Gastrocnemius medialis (tissue), 4 donors: Measurements from ENCODE around the gene PNMA1. TPM values are rescaled to one million over a fixed set of nuclear protein-coding genes. Genes with fewer than 3 reads are reported as not detected.

Experiments
- ATAC-seq, 2 donors: fragments of 150-250 bp; one replicate each; pipeline ENCODE4 v1.9.1; 2016
- DNase-seq, 2 donors: peaks; one replicate each; pipeline ENCODE4 v3.0.0-alpha.2; 2019
- H3K27ac ChIP-seq, 4 donors: fragments of 200-600 bp; sonication (generic); 1 replicate in 1 of 4; 2 replicates in 3 of 4; pipeline ENCODE4 v1.5.1; 2016 to 2018; ENCODE audit warnings: mild to moderate bottlenecking in 2 of 4, moderate library complexity in 1 of 4
- H3K27me3 ChIP-seq, 3 donors: fragments of 200-600 bp; sonication (generic) in 2 of 3; 1 replicate in 1 of 3; 2 replicates in 2 of 3; pipeline versions ENCODE4 v1.5.1 to v1.6.0; 2016 to 2019; ENCODE audit warnings: mild to moderate bottlenecking in 1 of 3, moderate library complexity in 1 of 3
- H3K36me3 ChIP-seq, 2 donors: fragments of 200-600 bp; sonication (generic) in 1 of 2; one replicate each; pipeline ENCODE4 v1.5.1; 2017 to 2018
- H3K4me1 ChIP-seq, 2 donors: fragments of 200-600 bp; sonication (generic) in 1 of 2; one replicate each; pipeline ENCODE4 v1.5.1; 2016 to 2017; ENCODE audit warnings: mild to moderate bottlenecking in 2 of 2
- H3K4me3 ChIP-seq, 4 donors: fragments of 200-600 bp; sonication (generic) in 3 of 4; 1 replicate in 1 of 4; 2 replicates in 3 of 4; pipeline ENCODE4 v1.5.1; 2016 to 2019; ENCODE audit warnings: mild to moderate bottlenecking in 2 of 4
- H3K9me3 ChIP-seq, 3 donors: fragments of 200-600 bp; sonication (generic) in 2 of 3; 1 replicate in 1 of 3; 2 replicates in 2 of 3; pipeline ENCODE4 v1.5.1; 2016 to 2019
- POLR2A ChIP-seq, 2 donors: fragments of 450-650 bp; IDR thresholded peaks; one replicate each; pipeline ENCODE4 v1.6.1; 2017; ENCODE audit warnings: antibody characterized with exemption in 2 of 2, mild to moderate bottlenecking in 2 of 2, moderate library complexity in 2 of 2
- in situ Hi-C, 4 donors: fragments of 200-750 bp; cut with MboI; loops; one replicate each; pipeline versions ENCODE4 v1.15.0 to v1.8.0; 2017; ENCODE audit warnings: low sequenced_read_pairs in 4 of 4
- intact Hi-C: fragments of 100-400 bp; cut with DNase I; formaldehyde crosslinking; loops from one replicate; pipeline ENCODE4 v1.15.1; 2023; ENCODE audit warnings: low total_unique reads
- total RNA-seq, 4 donors: library from RNA; depleted of rRNA; stranded (reverse); fragments of >200 nt; gene quantifications; one replicate each; pipeline versions ENCODE4 v1.1.0 to v1.2.3, GENCODE V29; 2016
- TF ChIP-seq, protein P1 (sequence below), 5 experiments: fragments of 450-650 bp in 3 of 5; fragments of 200-600 bp in 2 of 5; sonication (generic) in 2 of 5; IDR thresholded peaks in 4 of 5; conservative IDR thresholded peaks in 1 of 5; 1 replicate in 4 of 5; 2 replicates in 1 of 5; pipeline ENCODE4 v1.5.1; 2016 to 2019; ENCODE audit warnings: antibody characterized with exemption in 5 of 5, mild to moderate bottlenecking in 3 of 5, moderate library complexity in 3 of 5

PNMA1 gene
- total RNA-seq, 4 donors from 2014 or later: 7.6 to 18.5 (median 8.8) TPM

DNA sequence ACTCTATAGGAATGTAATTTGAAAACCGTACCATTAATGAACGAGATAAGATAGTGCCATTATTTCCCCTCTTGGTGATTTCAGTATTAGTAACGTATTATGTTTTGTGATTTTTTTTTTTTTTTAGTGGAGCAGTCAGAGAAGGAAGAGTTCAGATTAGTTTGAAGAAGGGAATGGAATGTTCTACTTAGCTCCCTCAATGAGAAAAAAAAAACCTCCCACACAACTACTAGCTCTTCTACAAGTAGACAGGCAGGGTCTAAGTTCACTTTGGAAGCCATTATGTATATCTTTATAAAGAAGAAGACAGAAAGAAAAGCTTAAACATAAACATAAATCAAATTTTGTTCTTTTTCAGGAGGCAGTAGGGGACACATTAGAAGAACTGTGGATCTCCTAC is 27.3 kb downstream of the PNMA1 start:
- in situ Hi-C loops: no loop called here
- no peaks in the 10 kb centered on the region for H3K27me3 ChIP-seq
- H3K4me1 ChIP-seq: no peaks in the 10 kb centered on the region
- intact Hi-C loops: no loop called here
- ATAC-seq: no peak
- TF ChIP-seq, protein P1, sequence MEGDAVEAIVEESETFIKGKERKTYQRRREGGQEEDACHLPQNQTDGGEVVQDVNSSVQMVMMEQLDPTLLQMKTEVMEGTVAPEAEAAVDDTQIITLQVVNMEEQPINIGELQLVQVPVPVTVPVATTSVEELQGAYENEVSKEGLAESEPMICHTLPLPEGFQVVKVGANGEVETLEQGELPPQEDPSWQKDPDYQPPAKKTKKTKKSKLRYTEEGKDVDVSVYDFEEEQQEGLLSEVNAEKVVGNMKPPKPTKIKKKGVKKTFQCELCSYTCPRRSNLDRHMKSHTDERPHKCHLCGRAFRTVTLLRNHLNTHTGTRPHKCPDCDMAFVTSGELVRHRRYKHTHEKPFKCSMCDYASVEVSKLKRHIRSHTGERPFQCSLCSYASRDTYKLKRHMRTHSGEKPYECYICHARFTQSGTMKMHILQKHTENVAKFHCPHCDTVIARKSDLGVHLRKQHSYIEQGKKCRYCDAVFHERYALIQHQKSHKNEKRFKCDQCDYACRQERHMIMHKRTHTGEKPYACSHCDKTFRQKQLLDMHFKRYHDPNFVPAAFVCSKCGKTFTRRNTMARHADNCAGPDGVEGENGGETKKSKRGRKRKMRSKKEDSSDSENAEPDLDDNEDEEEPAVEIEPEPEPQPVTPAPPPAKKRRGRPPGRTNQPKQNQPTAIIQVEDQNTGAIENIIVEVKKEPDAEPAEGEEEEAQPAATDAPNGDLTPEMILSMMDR (IDR thresholded peaks at IDR 0.05 in 4 of 5, conservative IDR thresholded peaks at IDR 0.05 in 1 of 5): no peak
- TF ChIP-seq POLR2A (IDR thresholded peaks at IDR 0.05): no peak
- H3K27ac ChIP-seq: no peak overlapping the region
- DNase-seq: no peak
- no peaks in the 10 kb centered on the region for H3K36me3 ChIP-seq
- H3K9me3 ChIP-seq: no peaks in the 10 kb centered on the region
- H3K4me3 ChIP-seq: no peak overlapping the region

DNA sequence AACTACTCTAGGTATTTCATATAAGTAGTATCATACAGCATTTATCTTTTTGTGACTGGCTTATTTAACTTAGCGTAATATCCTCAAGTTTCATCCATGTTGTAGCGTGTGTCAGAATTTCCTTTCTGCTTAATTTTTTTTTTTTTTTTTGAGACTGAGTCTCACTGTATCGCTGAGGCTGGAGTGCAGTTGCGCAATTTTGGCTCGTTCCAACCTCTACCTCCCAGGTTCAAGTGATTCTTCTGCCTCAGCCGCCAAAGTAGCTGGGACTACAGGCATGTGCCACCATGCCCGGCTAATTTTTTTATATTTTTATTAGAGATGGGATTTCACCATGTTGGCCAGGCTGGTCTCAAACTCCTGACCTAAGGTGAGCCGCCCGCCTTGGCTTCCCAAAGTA is 28.9 kb downstream of the PNMA1 start:
- Histone ChIP-seq H3K4me1 (no peaks in the 10 kb centered on the region), H3K36me3 (no peaks in the 10 kb centered on the region), H3K27me3 (no peaks in the 10 kb centered on the region), H3K4me3 (no peak overlapping the region), H3K27ac (no peak overlapping the region), H3K9me3 (no peaks in the 10 kb centered on the region)
- DNase-seq (no peak), ATAC-seq (no peak)
- in situ Hi-C loops: no loop called here
- TF ChIP-seq POLR2A (IDR thresholded peaks at IDR 0.05): no peak
- TF ChIP-seq, protein P1 (IDR thresholded peaks at IDR 0.05 in 4 of 5, conservative IDR thresholded peaks at IDR 0.05 in 1 of 5): no peak
- intact Hi-C loops: no loop called here

DNA sequence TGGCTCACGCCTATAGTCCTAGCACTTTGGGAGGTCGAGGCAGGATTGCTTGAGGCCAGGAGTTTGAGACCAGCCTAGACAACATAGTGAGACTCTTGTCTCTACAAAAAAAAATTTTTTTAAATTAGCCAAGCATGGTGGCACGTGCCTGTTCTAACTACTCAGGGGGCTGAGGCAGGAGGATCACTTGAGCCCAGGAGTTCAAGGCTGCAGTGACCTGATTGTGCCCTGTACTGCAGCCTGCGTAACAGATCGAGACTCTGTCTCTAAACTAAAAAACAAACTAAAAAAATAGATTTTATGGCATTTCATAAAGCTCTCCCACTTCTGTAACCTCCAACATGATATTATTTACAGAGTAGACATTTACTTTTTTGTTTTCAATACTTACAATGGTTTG is 29.6 kb downstream of the PNMA1 start:
- intact Hi-C loops (no loop called here), in situ Hi-C loops (no loop called here)
- no peaks in the 10 kb centered on the region for H3K36me3 ChIP-seq
- no peak for ATAC-seq
- no peaks in the 10 kb centered on the region for H3K27me3 ChIP-seq
- DNase-seq: no peak
- TF ChIP-seq, protein P1 (IDR thresholded peaks at IDR 0.05 in 4 of 5, conservative IDR thresholded peaks at IDR 0.05 in 1 of 5): no peak
- no peak for TF ChIP-seq POLR2A (IDR thresholded peaks at IDR 0.05)
- no peak overlapping the region for H3K4me3 ChIP-seq
- H3K9me3 ChIP-seq: no peaks in the 10 kb centered on the region
- no peaks in the 10 kb centered on the region for H3K4me1 ChIP-seq
- H3K27ac ChIP-seq: no peak overlapping the region

DNA sequence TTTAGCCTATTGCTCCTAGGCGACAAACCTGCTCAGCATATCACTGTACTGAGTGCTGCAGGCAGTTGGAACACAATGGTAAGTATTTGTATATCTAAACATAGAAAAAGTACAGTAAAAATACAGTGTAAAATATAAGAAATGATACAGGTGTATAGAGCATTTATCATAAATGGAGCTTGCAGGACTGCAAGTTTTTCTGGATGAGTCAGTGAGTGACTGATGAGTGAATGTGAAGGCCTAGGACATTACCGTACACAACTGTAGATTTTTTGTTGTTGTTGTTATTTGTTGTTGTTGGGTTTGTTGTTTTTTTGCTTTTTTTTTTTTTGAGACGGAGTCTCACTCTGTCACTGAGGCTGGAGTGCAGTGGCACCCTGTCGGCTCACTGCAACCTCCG is 33.4 kb downstream of the PNMA1 start:
- DNase-seq (no peak), ATAC-seq (no peak)
- no peak overlapping the region for H3K4me3 ChIP-seq
- H3K27ac ChIP-seq: no peak overlapping the region
- intact Hi-C loops: no loop called here
- H3K4me1 ChIP-seq: no peaks in the 10 kb centered on the region
- no peaks in the 10 kb centered on the region for H3K36me3 ChIP-seq
- in situ Hi-C loops: no loop called here
- H3K9me3 ChIP-seq: no peaks in the 10 kb centered on the region
- no peaks in the 10 kb centered on the region for H3K27me3 ChIP-seq
- TF ChIP-seq, protein P1 (IDR thresholded peaks at IDR 0.05 in 4 of 5, conservative IDR thresholded peaks at IDR 0.05 in 1 of 5): no peak
- no peak for TF ChIP-seq POLR2A (IDR thresholded peaks at IDR 0.05)

DNA sequence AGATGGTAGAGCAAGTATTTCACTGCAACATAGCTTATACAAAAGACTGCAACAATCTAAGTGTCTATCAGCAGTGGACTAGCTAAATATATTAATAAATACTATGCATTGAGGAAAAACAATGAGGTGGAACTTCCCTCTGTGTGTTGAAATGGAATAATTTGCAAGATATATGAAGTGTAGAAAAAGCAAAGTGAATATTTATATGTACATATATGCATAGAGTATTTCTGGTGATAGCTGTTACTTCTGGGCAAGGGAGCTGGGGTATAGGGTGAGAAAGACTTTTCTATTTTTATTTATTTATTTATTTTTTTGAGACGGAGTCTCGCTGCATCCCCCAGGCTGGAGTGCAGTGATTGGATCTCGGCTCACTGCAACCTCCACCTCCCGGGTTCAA is 35.5 kb downstream of the PNMA1 start:
- intact Hi-C loops (no loop called here), in situ Hi-C loops (no loop called here)
- no peak overlapping the region for H3K4me3 ChIP-seq
- ATAC-seq (no peak), DNase-seq (no peak)
- H3K27me3 ChIP-seq: no peaks in the 10 kb centered on the region
- no peak for TF ChIP-seq POLR2A (IDR thresholded peaks at IDR 0.05)
- TF ChIP-seq, protein P1 (IDR thresholded peaks at IDR 0.05 in 4 of 5, conservative IDR thresholded peaks at IDR 0.05 in 1 of 5): no peak
- H3K4me1 ChIP-seq: no peaks in the 10 kb centered on the region
- no peak overlapping the region for H3K27ac ChIP-seq
- H3K36me3 ChIP-seq: no peaks in the 10 kb centered on the region
- no peaks in the 10 kb centered on the region for H3K9me3 ChIP-seq
